HG02571 (cell line): ENCODE data around the gene PSMB4.
"Not testable (repeated sequence)": the region's sequence is repeated elsewhere in the genome, so short reads cannot be mapped to it uniquely, and the experiment has no call there.

Experiments
- ATAC-seq: cut with Tn5 transposase; IDR thresholded peaks from one replicate; pipeline ENCODE4 v1.9.1; 2021; ENCODE audit warnings: mild to moderate bottlenecking, moderate library complexity; ENCODE audit not compliant: unreplicated experiment

Gene PSMB4

DNA sequence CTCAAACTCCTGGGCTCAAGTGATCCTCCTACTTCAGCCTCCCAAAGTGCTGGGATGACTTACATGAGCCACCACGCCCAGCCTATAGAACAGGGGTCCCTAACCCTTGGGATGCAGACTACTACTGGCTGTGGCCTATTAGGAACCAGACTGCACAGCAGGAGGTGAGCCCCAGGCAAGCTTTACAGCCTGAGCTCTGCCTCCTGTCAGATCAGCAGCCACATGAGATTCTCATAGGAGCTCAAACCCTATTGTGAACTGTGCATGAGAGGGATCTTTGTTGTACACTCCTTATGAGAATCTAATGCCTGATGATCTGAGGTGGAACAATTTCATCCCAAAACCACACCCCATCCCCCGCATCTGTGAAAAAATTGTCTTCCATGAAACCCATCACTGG is 13.4 kb upstream of the PSMB4 start:
- ATAC-seq, result no peak

DNA sequence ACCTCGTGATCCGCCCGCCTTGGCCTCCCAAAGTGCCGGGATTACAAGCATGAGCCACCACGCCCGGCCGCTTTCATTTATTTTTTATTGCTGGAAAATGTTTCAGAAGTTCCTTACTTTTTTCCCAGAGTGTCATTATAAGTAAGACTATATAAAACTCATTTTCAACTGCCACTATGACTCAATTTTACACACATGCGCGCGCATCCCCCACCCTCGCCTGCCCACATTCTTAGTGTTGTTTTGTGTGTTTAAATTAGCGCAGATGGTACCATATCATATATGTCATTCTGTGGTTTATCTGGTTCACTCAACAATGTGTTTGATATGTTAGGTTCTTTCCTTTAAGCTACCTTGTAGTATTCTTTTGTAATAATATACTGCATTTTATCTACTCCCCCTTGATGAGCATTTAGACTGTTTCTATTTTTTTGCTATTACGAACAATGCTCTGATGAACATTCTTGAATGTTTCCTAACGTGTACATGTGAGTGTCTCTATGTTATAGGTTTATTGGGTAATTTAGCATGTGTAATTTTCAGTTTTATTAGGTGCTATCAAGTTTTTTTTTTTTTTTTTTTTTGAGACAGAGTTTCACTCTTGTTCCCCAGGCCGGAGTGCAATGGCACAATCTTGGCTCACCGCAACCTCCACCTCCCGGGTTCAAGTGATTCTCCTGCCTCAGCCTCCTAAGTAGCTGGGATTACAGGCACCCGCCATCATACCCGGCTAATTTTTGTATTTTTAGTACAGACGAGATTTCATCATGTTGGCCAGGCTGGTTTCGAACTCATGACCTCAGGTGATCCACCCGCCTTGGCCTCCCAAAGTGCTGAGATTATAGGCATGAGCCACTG is 8.9 kb upstream of the PSMB4 start:
- ATAC-seq, result not testable (repeated sequence)

DNA sequence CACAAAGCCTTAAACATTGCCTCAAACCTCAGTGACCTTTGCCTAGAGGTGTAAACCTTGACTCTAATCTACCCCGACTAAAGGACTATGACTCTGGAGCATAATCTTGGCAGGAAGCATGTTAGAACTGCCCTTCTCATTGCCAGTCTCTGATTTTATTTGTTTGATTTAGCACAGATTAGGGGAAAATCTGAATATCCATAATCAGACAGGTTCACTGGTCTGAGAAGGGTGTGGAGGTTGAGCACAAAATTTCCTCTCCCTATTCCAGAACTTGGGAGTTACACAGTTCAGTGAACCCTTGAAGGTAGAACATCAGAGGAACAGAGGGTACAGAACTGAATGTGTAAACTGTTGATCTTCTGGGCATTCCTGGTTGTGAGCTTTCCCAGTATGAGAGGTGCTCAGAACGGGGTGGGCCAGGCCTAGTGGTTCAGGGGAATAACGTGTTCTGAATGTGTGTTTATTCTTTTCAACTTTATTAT is 8.3 kb upstream of the PSMB4 start:
- ATAC-seq, result no peak

DNA sequence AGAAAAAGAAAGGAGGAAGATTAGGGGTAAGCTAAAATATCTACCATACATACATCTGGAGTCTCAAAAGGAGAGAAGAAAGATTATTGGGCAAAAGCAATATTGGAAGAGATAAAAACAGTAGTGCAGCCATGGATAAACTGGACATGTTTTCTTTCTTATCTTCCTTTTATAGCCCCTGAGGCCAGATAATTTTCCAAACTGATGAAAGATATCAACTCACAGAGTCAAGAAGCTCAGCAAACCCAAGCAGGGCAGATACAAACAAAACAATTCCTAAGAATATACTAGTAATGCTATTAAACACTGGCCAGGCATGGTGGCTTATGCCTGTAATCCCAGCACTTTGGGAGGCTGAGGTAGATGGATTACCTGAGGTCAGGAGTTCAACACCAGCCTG is 5.8 kb upstream of the PSMB4 start:
- ATAC-seq, result no peak

DNA sequence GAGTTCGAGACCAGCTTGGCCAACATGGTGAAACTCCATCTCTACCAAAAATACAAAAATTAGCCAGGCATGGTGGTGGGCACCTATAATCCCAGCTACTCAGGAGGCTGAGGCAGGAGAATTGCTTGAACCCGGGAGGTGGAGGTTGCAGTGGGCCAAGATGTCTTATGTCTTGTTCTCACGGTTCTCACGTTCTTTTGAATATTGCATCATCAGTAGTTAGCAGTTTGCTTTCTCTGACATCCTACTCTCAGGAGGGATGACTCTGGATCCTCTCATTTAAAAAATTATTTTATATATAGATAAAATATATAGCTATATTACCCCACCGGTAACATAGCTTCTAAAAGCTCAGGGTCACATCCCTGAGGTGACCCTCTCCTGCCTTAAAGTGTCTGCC is 3.1 kb upstream of the PSMB4 start:
- not testable (repeated sequence) for ATAC-seq

DNA sequence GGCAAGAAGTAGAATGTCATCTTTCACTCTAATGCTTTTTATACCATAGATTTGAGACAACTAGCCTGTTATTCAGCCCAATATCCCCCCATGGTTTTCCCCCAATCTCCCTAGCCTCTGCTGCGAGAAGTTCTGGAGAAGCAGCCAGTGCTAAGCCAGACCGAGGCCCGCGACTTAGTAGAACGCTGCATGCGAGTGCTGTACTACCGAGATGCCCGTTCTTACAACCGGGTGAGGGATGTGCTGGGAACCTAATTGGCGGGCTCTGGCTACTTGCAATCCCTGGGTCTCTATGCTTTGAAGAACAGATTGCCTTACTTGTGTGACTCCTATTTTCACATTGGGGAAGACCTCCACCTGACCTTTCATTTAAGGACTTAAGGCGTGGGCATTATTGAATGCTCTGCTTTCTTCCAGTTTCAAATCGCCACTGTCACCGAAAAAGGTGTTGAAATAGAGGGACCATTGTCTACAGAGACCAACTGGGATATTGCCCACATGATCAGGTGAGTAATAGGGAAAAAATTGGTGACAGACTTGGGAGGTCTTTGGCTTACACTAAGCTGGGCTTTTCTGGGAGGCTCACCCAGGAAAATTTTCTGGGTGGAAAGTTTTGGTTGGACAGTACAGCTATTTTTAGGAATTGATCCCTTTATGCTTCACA is 1.9 kb downstream of the PSMB4 start:
- ATAC-seq, result no peak

DNA sequence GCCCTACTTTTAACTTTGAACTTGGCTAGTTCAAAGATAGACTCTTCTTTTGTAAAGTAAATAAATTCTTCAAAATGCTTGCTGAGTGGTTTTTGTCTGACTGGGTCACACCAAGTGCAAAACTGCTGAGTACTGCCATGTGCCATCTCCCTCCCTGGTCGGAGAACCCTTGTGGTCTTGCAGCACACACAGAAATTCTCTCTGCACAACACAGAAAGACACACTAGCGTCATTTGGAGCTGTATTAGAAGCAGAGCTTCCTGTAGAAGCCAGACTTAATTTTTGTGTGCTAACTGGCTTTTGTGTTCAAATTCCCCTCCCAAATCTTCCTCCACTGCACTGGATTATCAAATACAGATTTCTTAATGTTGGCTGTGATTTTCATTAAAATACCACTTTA is 2.5 kb downstream of the PSMB4 start:
- no peak for ATAC-seq

DNA sequence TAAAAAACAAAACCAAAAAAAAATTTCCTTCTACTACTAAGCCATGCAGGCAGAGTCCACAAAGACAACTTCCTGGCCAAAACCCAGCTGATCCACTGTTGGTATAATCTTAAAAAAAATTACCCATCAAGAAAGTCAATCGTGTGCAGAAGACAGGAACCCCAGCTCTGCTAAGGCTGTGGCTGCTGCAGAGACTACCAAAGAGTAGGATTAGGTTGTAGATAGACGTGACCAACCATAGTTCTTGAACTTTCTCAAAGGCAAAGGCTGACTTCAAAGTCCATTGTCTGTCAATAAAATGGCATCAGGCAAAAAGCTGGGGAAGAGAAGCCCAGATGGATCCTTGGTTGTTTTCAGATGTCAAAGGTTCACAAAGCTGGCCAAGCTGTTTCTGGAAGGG is 3.4 kb downstream of the PSMB4 start:
- no peak for ATAC-seq

DNA sequence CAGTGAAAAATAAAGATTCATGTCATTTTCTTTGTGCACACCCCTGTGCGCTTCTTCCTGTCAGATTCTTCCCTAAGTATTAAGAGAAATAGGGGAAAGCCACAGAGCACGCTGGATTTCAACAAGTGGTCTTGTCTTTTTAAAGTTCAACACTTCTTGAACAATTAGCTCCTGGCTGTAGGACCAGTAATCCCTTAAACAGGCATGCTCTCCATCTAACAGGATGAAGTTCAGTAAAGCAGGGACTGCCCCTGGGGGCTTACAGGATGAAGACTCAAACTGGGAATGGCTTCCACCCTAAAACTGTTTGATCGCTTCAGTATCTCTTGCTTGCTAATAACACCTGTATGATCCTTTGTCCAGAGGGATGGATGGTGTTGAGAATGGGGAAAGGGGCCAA is 4.2 kb downstream of the PSMB4 start:
- no peak for ATAC-seq

DNA sequence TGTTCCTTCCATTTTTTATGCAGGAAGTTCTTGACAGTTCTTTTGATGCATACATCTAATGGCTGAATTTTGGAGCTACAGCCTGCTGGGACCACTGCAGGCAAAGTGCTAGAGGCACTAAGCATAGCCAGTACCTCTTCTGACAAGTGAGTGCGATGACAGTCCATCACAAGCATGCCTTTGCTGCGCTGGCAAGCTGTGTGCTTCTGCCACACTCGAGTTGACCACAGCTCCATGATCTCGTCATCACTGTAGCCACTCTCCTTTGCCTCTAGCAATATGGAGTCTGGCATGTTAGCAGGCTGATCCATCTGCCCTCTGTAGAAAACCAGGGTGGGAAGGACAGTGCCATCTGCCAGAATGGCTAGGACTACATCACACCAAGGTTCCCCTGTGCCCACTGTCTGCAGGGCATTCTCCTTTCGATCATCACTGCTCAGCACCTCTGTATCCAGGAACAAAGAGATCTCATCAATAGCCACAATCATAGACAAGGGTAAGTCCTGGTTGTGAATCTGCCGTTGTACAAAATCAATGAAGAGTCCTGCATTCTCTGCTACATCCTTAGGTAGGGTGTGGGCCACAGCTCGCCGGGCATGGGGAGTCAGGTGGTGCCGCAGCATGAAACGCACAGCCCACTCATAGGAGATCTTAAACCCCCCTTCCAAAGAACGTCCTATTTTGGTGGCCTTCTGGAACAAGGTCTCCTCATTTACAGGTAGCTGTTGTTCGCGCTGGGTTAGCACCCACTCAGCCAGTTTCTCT is 6.0 kb downstream of the PSMB4 start:
- ATAC-seq, result no peak

DNA sequence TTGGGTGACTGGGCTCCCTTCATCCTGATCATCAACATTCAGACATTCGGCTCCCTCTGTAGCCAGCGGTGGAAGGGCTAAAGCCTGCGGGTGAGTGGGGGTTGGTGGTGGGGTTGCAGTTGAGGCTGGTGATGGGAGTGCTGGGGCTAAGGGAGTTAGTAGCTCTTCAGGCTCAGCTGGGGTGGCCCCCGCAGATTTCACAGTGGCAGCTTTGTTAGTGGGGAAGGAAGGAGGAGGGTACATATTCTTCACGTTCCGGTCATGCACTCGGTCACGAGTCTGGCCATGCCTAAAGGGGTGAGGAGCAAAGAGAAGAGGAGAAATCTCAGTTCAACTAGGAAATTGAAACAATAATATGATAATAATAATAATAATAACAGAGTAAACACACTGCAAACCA is 6.8 kb downstream of the PSMB4 start:
- no peak for ATAC-seq

DNA sequence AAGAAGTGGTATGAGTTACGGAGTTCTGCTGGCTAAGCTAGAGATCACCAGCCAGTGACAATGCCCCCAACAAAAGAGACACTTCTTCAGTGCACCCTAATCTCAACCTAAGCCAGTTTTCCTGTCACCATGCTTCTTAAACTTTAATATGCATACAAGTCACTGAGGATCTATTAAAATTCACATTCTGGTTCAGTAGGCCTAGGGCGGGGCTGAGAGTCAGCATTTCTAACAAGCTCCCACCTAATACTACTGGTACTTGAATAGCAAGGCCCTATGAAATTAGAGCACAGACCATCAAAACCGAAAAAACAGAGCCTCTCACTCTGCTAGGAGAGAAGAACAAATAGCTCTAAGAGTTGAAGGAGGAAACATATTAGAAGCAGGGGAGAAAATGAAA is 7.9 kb downstream of the PSMB4 start:
- ATAC-seq, result no peak

DNA sequence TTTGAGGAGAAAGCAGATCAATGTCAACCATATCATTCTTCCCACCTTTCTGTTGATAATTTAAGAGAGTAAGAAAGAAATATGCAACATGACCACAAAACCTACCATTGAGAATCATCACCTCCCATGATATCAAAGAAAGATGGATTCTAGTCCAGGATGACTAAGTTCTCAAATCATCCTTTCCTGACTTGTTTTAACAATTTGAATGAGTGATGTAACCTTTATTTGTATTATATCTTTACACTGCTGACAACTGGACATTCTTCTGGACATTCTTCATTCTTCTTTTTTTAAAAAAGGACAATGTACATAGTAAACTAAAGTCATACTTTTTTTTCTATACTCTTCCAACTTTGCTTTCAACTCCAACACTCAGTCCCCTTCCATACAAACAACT is 9.5 kb downstream of the PSMB4 start:
- ATAC-seq, result no peak

DNA sequence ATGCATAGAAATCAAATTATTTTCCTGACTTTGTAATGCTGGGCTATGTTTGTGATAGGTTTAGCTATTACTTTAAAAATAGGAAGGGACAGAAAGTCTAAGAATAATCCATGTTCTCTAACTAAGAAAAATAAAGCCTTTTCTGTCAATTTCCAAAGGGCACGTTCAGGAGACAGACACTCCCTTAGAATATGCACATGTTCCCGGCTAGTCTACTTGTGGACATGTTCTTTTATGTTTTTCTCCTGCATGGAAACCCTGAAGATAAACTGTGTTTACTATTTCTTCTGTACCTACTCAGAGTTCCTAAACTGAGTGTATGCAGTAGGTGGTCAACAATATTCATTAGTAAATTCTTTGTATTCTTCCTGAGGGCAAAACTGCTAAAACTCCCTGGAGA is 12.5 kb downstream of the PSMB4 start:
- no peak for ATAC-seq

DNA sequence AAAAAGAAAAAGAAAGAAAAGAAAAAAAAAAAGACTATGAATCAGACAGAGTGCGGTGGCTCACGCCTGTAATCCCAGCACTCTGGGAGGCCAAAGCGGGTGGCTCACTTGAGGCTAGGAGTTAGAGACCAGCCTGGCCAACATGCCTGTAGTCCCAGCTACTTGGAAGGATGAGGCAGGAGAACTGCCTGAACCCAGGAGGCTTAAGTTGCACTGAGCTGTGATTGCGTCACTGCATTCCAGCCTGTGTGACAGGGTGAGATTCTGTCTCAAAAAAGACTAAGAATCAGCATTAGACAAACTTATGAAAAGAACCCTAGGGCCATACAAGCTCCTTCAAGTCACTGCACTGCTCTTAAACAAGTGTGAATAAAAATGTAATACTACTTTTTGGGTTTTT is 16.9 kb downstream of the PSMB4 start:
- ATAC-seq, result no peak

DNA sequence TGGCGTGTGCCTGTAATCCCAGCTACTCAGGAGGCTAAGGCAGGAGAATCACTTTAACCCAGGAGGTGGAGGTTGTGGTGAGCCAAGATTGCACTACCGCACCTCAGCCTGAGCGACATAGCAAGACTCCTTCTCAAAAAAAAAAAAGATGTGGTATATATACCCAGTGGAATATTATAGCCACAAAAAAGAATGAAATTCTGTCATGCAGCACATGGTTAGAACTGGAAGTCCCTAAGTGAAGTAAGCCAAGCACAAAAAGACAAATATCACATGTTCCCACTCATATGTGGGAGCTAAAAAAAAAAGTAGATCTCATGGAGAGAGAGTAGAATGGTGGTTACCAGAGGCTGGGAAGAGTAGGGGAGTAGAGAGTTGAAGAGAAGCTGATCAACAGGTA is 18.7 kb downstream of the PSMB4 start:
- ATAC-seq, result no peak

DNA sequence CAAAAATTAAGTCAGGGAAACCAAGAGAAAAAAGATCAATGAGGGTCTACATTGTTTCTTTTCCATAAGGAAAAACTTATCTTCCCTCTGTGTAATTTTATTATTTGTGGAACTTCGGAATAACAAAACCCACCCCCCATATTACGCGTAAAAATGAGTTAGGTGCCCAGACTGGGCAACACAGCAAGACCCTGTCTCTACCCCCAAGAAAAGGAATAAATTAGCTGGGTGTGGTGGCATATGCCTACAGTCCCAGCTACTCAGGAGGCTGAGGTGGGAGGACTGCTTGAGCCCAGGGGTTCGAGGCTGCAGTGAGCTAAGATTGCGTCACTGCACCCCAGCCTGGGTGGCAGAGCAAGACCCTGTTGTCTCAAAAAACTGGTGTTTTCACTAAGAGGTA is 20.4 kb downstream of the PSMB4 start:
- ATAC-seq, result no peak

DNA sequence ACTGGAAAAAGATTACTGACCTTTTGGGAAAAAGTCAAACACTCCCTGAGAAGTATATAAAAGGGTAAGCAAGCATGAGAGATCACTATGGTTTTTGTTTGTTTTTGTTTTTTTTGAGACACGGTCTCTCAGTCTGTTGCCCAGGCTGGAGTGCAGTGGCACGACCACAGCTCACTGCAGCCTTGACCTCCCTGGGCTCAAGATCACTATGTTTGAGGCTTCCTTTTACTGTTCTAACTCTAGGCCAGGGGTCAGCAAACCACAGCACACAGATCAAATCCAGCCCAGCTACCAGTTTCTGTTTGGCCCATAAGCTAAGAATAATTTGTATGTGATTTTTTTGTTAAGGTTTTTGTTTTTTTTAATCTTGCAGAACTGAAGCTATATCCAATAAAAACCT is 25.7 kb downstream of the PSMB4 start:
- no peak for ATAC-seq

DNA sequence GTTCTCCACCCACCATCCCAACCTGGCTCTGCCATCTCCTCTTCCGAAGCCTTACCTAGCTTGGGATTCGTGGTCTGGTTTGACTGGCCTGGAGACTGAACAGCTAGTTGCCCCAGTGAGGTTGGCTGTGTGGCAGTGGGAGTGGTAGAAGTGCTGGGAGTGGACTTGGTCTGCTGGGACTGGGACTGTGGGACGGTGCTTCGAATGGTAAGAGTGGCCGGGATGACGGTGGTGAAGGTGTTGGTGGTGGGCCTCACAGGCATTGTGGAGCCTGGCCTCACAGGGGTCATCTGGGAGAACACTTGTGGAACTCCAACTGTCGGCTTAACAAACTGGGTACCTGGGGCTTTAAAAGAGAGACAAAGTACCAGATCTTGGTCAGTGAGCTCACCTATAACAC is 28.7 kb downstream of the PSMB4 start:
- ATAC-seq, result no peak

DNA sequence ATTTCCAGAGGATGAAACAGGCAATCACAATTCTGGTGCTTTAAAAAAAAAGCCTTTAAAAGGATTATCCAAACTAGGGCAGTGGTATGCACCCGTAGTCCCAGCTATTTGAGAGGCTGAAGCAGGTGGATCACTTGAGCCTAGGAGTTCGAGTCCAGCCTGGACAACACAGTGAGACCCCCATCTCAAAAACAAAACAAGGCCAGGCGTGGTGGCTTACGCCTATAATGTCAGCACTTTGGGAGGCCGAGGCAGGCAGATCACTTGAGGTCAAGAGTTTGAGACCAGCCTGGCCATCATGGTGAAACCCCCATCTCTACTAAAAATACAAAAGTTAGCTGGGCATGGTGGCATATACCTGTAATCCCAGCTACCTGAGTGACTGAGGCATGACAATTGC is 34.5 kb downstream of the PSMB4 start:
- not testable (repeated sequence) for ATAC-seq

DNA sequence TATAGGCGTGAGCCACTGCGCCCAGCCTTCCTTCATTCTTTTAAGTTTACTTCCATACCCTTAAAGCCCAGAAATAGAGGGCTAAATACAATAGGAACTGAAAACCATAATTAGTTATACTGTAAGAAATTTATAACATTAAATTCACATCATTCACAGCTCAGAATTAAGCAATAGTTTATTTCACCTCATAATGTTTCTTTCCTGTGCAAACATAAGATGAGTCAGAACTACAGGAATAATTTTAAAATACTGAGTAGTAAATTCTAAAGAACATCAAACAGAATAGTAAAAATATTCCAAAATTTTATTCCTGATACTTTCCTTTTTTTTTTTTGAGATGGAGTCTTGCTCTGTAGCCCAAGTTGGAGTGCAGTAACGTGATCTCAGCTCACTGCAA is 35.8 kb downstream of the PSMB4 start:
- no peak for ATAC-seq

DNA sequence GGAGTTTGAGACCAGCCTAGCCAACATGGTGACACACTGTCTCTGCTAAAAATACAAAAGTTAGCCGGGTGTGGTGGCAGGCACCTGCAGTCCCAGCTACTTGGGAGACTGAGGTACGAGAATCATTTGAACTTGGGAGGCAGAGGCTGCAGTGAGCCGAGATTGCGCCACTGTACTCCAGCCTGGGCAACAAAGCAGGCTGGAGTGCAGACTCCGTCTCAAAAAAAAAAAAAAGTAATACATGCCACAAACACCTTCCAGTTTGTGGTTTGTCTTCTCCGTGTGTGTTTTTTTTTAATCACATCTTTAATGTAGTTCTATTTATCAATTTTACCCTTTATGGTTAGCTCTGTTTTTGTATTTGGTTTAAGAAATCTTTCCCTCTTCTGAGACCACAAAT is 37.6 kb downstream of the PSMB4 start:
- ATAC-seq, result no peak
